ENCODE results near the gene CRYBA2.

DNA sequence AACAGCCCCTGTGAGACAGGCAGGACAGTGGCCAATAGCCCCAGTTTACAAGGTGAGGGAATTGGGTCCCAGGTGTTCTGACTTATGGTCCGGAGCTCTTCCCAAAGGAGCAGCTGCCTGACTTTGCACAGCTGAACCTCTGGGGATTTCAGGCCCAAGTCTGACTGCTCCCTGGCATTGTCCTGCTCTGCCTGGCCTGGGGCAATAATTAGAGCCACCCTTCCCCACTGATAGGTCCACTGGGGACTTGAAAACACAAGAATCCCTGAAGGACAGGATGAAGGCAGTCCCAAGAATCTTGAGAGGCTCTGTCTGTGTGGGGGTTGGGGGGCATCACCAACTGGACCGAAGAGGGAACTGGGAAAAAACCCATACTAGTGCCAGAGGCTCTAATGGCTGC is 4.6 kb downstream of the CRYBA2 start:
- TF ChIP-seq POLR2AphosphoS5 (IDR thresholded peaks at IDR 0.05; ENCODE audit: borderline replicate concordance, low read depth, low read length) (no peak), EZH2 (IDR thresholded peaks at IDR 0.05) (no peak)
